Stimulated activated CD4-positive, alpha-beta T cell treated with anti-CD3 and anti-CD28 coated beads, Interleukin-2, amount 100 ng/mL, for 4 hours (primary cell): ENCODE results near the gene SCRG1.

Experiments used
- DNase-seq: peaks from one replicate; pipeline ENCODE4 v3.0.0-alpha.2; 2020; ENCODE audit warnings: low read depth

SCRG1 gene

GRCh38 chr4:173398779-173399415 is at the start of gene SCRG1:
Gene SCRG1, minus strand, starts transcription at chr4:173399116. Its CDS starts 7,702 bp downstream, at chr4:173391414.
- no peak for DNase-seq

- no peak for DNase-seq
These were observed 49.2 kb upstream of the SCRG1 start for GRCh38 chr4:173448103-173448502.

GRCh38 chr4:173446416-173446815 is 47.5 kb upstream of the SCRG1 start:
- no peak for DNase-seq

- no peak for DNase-seq
These were observed 44.2 kb upstream of the SCRG1 start for GRCh38 chr4:173443121-173443520.

GRCh38 chr4:173442223-173442932 is 43.5 kb upstream of the SCRG1 start:
- no peak for DNase-seq

- DNase-seq, result no peak
These were observed 42.0 kb upstream of the SCRG1 start for GRCh38 chr4:173440888-173441287.

GRCh38 chr4:173436771-173437265 is 37.9 kb upstream of the SCRG1 start:
- DNase-seq, result no peak

- DNase-seq, result no peak
These were observed 37.2 kb upstream of the SCRG1 start for GRCh38 chr4:173436149-173436579.

- DNase-seq, result no peak
These were observed 35.3 kb upstream of the SCRG1 start for GRCh38 chr4:173434231-173434630.

- DNase-seq, result no peak
These were observed 34.5 kb upstream of the SCRG1 start for GRCh38 chr4:173433447-173433846.

GRCh38 chr4:173432430-173432829 is 33.5 kb upstream of the SCRG1 start:
- no peak for DNase-seq

- DNase-seq, result no peak
These were observed 27.1 kb upstream of the SCRG1 start for GRCh38 chr4:173426064-173426463.

- DNase-seq, result no peak
These were observed 26.2 kb upstream of the SCRG1 start for GRCh38 chr4:173424899-173425805.

- DNase-seq, result no peak
These were observed 21.9 kb upstream of the SCRG1 start for GRCh38 chr4:173420801-173421200.

- no peak for DNase-seq
These were observed 21.4 kb upstream of the SCRG1 start for GRCh38 chr4:173420324-173420752.

- DNase-seq, result no peak
These were observed 19.7 kb upstream of the SCRG1 start for GRCh38 chr4:173418639-173419038.

- DNase-seq, result no peak
These were observed 18.9 kb upstream of the SCRG1 start for GRCh38 chr4:173417833-173418232.

- DNase-seq, result no peak
These were observed 17.2 kb upstream of the SCRG1 start for GRCh38 chr4:173415885-173416653.

- DNase-seq, result no peak
These were observed 16.2 kb upstream of the SCRG1 start for GRCh38 chr4:173415092-173415491.

GRCh38 chr4:173414456-173414855 is 15.5 kb upstream of the SCRG1 start:
- no peak for DNase-seq

GRCh38 chr4:173413036-173413435 is 14.1 kb upstream of the SCRG1 start:
- no peak for DNase-seq
